Transverse colon (tissue), 4 donors: ENCODE data around the gene SMYD2. TPM values are rescaled to one million over a fixed set of nuclear protein-coding genes. Genes with fewer than 3 reads are reported as not detected.

Source experiments
- DNase-seq: peaks from one replicate; pipeline ENCODE4 v3.0.0-alpha.2; 2019
- H3K27ac ChIP-seq, 4 donors: fragments of 200-600 bp; sonication (generic); 2 replicates each; pipeline ENCODE4 v1.5.1; 2016 to 2018; ENCODE audit warnings: inconsistent platforms in 4 of 4
- H3K27me3 ChIP-seq: fragments of 200-600 bp; sonication (generic); 2 replicates; pipeline ENCODE4 v1.5.1; 2017; ENCODE audit warnings: inconsistent platforms
- H3K36me3 ChIP-seq, 4 donors: fragments of 200-600 bp; sonication (generic); 2 replicates each; pipeline ENCODE4 v1.5.1; 2017 to 2019; ENCODE audit warnings: inconsistent platforms in 4 of 4
- H3K4me1 ChIP-seq, 4 donors: fragments of 200-600 bp; sonication (generic); 2 replicates each; pipeline ENCODE4 v1.5.1; 2017 to 2020; ENCODE audit warnings: inconsistent platforms in 4 of 4
- H3K4me3 ChIP-seq, 4 donors: fragments of 200-600 bp; sonication (generic); 1 replicate in 1 of 4; 2 replicates in 3 of 4; pipeline versions ENCODE4 v1.5.1 to v1.6.1; 2017 to 2019; ENCODE audit warnings: inconsistent platforms in 4 of 4
- H3K9me3 ChIP-seq, 2 donors: fragments of 200-600 bp; sonication (generic); 2 replicates each; pipeline ENCODE4 v1.5.1; 2017 to 2019; ENCODE audit warnings: inconsistent platforms in 2 of 2
- CTCF ChIP-seq, 5 experiments: fragments of 200-600 bp in 3 of 5; fragments of 450-650 bp in 2 of 5; sonication (generic) in 3 of 5; IDR thresholded peaks; 1 replicate in 2 of 5; 2 replicates in 3 of 5; pipeline ENCODE4 v1.5.1; 2016 to 2017; ENCODE audit warnings: antibody characterized with exemption in 5 of 5, inconsistent platforms in 3 of 5, mild to moderate bottlenecking in 2 of 5, moderate library complexity in 1 of 5
- EP300 ChIP-seq: sonication (generic); formaldehyde crosslinking; IDR thresholded peaks from one replicate; pipeline ENCODE4 v1.6.1; 2017; ENCODE audit warnings: antibody characterized with exemption, low read depth
- POLR2A ChIP-seq: fragments of 450-650 bp; IDR thresholded peaks from one replicate; pipeline ENCODE4 v1.6.1; 2016; ENCODE audit warnings: antibody characterized with exemption, mild to moderate bottlenecking, moderate library complexity
- POLR2AphosphoS5 ChIP-seq, 3 donors: sonication (generic); formaldehyde crosslinking; IDR thresholded peaks; one replicate each; pipeline ENCODE4 v1.6.1; 2016; ENCODE audit warnings: antibody characterized with exemption in 3 of 3
- WGBS, 2 donors: methylation state at CpG; one replicate each; pipeline ENCODE4 v1.1.5; 2018; ENCODE audit warnings: low coverage in 1 of 2; 5-methylcytosine and 5-hydroxymethylcytosine counted together
- in situ Hi-C, 4 donors: fragments of 200-750 bp; cut with MboI; loops; one replicate each; pipeline versions ENCODE4 v1.15.0 to v1.15.1; 2017; ENCODE audit warnings: low sequenced_read_pairs in 3 of 4, low pct_ligation_motif_present in 1 of 4, low pct_unique_long_range_greater_than_20kb in 1 of 4
- intact Hi-C: fragments of 100-400 bp; cut with DNase I; formaldehyde crosslinking; loops from one replicate; pipeline ENCODE4 v1.15.1; 2023; ENCODE audit warnings: low total_unique reads
- total RNA-seq, 4 donors: library from RNA; depleted of rRNA; stranded (reverse); fragments of >200 nt; gene quantifications; one replicate each; pipeline ENCODE4 v1.1.0, GENCODE V29; 2016

The SMYD2 gene
- total RNA-seq, 4 donors from 2014 or later: 8.6 to 21.8 (median 20.9) TPM

- in situ Hi-C loops (no loop called here), intact Hi-C loops (no loop called here)
- Histone ChIP-seq H3K9me3 (no peaks in the 10 kb centered on the region), H3K4me3 (no peak overlapping the region), H3K4me1 (no peaks in the 10 kb centered on the region), H3K27me3 (no peaks in the 10 kb centered on the region), H3K36me3 (no peaks in the 10 kb centered on the region), H3K27ac (no peak overlapping the region)
- 90% methylated on average over 12 of the region's 12 CpGs; no CpG with 5 or more reads in 1 of the 2 donors for WGBS, 2 donors
- DNase-seq: no peak
- TF ChIP-seq POLR2A (no peak), POLR2AphosphoS5 (IDR thresholded peaks at IDR 0.05) (no peak), EP300 (no peak), CTCF (IDR thresholded peaks at IDR 0.05) (no peak)
Measured at GRCh38 chr1:214364386-214364785, 83.4 kb downstream of the SMYD2 start.

DNA sequence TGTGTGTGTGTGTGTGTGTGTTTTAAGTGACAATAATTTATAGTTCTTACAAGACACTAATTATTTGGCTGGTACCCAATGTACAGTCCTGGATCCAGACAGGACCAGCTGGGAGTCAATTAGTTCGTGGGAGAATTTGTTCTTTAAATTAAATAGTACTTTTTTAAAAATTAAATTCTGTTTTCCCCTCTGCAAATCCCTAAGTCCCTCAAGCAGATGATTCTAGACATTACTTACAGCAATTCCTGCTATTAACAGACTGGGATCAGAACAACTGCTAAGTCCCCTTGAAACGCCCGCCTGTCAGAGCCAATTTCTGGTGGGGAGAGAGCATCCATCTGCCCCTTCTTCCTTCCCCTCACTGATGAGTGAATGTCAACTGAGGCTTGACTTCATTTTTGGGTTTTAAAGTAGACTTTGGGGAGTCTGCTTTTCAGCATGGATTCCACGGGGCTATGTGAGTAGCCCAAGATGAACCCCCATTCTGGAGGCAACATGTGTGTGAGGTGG, 83.9 kb downstream of the SMYD2 start:
- H3K9me3 ChIP-seq: no peaks in the 10 kb centered on the region
- WGBS, 2 donors: 76 to 80% methylated on average over 3 to 4 of the region's 4 CpGs
- H3K27me3 ChIP-seq: no peaks in the 10 kb centered on the region
- intact Hi-C loops: no loop called here
- TF ChIP-seq POLR2AphosphoS5 (IDR thresholded peaks at IDR 0.05) (no peak), EP300 (no peak), CTCF (IDR thresholded peaks at IDR 0.05) (no peak), POLR2A (no peak)
- H3K4me1 ChIP-seq: no peaks in the 10 kb centered on the region
- no peaks in the 10 kb centered on the region for H3K36me3 ChIP-seq
- no peak overlapping the region for H3K27ac ChIP-seq
- in situ Hi-C loops: no loop called here
- H3K4me3 ChIP-seq: no peak overlapping the region
- DNase-seq: no peak

- TF ChIP-seq EP300 (no peak), POLR2AphosphoS5 (IDR thresholded peaks at IDR 0.05) (no peak), CTCF (IDR thresholded peaks at IDR 0.05) (no peak), POLR2A (no peak)
- intact Hi-C loops: no loop called here
- no peaks in the 10 kb centered on the region for H3K4me1 ChIP-seq
- H3K27ac ChIP-seq: no peak overlapping the region
- WGBS, 2 donors: 87 to 93% methylated on average over 4 to 5 of the region's 5 CpGs
- no peaks in the 10 kb centered on the region for H3K36me3 ChIP-seq
- no peak overlapping the region for H3K4me3 ChIP-seq
- no peaks in the 10 kb centered on the region for H3K27me3 ChIP-seq
- no peak for DNase-seq
- in situ Hi-C loops: no loop called here
- no peaks in the 10 kb centered on the region for H3K9me3 ChIP-seq
Measured at GRCh38 chr1:214367841-214368240, 86.9 kb downstream of the SMYD2 start.

GRCh38 chr1:214369364-214369763, 88.4 kb downstream of the SMYD2 start:
- in situ Hi-C loops (no loop called here), intact Hi-C loops (no loop called here)
- Histone ChIP-seq H3K36me3 (no peaks in the 10 kb centered on the region), H3K27ac (no peak overlapping the region), H3K27me3 (no peaks in the 10 kb centered on the region), H3K4me1 (no peaks in the 10 kb centered on the region), H3K9me3 (no peaks in the 10 kb centered on the region), H3K4me3 (no peak overlapping the region)
- no peak for DNase-seq
- no peak for TF ChIP-seq POLR2A
- TF ChIP-seq CTCF (IDR thresholded peaks at IDR 0.05): no peak
- no peak for TF ChIP-seq POLR2AphosphoS5 (IDR thresholded peaks at IDR 0.05)
- no peak for TF ChIP-seq EP300
- WGBS, 2 donors: 84 to 90% methylated on average over 6 to 8 of the region's 8 CpGs
